Stimulated activated CD4-positive, alpha-beta T cell treated with anti-CD3 and anti-CD28 coated beads, TNF-alpha, amount 100 ng/mL, for 1 hour (primary cell): ENCODE results near the gene EXOC3L4.
"Not testable (repeated sequence)": the region's sequence is repeated elsewhere in the genome, so short reads cannot be mapped to it uniquely, and the experiment has no call there.

Experiments used
- DNase-seq, 3 donors: peaks; one replicate each; pipeline ENCODE4 v3.0.0-alpha.2; 2020; ENCODE audit warnings: low read depth in 3 of 3, low spot score in 1 of 3

EXOC3L4 gene

DNA sequence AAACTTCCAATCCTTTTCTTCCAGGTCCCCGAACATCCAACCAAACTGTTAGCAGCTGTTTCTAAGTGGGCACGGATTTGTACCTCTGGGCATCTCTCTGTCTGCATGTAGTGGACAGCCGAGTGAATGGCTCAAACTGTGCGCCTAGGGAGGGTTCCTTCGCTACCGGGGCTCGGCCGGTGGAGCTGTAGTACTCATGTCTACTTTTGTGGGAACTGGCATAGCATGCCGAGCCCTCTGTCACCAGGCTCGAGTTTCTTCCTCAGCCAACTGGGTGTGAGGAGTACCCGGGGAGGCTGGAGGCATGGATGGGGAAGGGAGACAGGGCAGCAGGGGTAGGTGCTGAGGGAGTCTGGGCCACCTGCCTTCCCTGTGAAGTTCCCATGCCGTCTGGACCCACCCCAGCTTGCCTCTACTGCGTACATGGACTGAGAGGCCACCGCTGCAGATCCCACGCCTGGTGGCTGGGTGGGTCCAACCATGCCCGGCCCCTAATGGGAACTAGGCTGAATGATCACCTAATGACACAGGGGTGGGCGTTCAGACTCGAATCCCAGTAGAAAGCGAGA is 51.7 kb downstream of the EXOC3L4 start:
- no peak for DNase-seq

DNA sequence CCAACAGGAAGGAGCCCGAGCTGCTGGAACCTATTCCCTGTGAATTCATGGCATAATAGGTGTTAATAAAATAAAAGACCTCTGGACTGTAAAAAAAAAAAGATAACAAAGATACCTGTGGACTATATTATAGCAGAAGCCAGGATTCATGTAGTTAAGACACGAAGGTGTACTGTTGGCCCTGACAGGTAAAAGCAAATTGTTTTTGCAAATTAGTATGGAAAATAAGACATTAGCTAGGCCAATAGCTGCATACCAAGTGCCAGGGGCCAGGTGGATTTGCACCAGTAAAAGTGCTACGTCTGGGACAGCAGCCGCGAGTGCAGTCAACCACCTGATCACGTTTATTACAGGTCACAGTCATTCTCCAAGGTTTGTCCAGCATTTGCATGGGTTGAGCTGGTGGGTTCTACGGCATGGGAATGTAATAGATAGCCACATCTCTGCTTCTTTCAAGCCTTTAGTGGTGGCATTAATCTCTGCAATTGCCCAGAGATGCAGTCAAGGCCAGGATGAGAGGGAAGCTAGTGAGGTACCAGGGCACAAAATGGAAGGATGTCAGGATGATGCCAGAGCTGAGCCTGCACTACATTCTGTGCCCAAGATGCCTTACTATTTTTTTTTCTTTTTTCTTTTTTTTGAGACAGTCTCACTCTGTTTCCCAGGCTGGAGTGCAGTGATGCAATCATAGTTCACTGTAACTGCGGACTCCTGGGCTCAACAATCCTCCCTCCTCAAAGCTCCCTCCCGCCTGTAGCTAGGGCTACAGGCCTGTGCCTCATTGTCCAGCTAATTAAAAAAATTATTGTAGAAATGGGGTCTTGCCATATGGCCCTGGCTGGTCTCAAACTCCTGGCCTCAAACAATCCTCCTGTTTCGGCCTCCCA is 55.1 kb downstream of the EXOC3L4 start:
- DNase-seq = no peak

DNA sequence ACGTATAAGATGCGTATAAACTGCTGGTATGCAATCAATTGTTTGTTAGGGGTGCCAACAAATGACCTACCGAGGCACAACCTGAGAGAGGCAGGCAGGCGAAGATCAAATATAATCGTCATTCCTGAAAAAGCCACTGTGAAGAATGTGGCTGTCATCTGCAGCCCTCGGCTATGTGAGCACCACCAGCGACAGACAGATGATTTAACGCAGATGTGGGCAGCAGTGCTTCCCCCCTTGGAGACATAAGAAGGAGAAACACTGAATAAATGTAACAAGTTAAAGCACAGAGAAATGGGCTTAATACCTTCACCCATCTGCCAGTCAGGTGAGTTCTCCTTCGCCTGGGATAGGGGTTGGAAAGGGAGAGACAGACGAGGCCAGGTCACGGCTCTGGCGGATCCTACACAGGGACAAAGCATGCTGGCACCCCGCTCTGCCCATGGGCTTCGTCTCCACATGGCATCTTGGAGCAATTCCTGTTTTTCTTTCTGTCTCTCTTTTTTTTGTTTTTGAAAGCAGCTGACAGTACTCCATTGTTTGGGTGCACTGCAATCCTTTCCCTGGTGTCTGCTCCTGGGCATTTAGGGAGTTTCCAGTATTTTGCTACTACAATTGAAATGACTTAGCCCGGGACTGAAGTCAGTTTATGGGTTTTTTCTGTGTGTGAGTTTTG is 56.9 kb downstream of the EXOC3L4 start:
- DNase-seq = no peak

DNA sequence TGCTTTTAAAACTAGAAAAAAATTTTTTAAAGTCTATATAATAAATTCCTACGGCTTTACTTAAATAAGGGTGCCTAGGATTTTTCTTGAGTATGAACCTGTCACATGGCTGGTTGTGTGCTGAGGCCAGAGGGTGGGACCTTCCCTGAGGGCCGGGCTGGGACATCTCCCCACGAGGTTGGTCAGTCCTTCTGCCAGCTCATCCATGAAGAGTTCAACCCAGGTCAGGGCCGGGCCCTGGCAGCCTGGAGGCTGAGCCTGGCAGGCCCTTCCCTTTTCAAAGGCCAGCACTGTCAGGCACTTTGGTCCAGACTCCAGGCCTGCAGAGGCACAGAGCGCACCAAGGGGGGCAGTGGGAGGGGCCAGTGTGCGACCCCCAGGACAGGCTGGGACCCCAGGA is 60.5 kb downstream of the EXOC3L4 start:
- no peak for DNase-seq

DNA sequence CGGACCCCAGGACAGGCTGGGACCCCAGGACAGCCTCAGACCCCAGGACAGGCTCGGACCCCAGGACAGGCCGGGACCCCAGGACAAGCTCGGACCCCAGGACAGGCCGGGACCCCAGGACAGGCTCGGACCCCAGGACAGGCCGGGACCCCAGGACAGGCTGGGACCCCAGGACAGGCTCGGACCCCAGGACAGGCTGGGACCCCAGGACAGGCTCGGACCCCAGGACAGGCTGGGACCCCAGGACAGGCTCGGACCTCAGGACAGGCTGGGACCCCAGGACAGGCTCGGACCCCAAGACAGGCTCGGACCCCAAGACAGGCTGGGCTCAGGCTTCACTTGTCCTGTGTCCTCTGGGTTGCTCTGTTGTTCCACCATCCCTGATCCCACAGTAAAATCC is 60.9 kb downstream of the EXOC3L4 start:
- DNase-seq = not testable (repeated sequence)

DNA sequence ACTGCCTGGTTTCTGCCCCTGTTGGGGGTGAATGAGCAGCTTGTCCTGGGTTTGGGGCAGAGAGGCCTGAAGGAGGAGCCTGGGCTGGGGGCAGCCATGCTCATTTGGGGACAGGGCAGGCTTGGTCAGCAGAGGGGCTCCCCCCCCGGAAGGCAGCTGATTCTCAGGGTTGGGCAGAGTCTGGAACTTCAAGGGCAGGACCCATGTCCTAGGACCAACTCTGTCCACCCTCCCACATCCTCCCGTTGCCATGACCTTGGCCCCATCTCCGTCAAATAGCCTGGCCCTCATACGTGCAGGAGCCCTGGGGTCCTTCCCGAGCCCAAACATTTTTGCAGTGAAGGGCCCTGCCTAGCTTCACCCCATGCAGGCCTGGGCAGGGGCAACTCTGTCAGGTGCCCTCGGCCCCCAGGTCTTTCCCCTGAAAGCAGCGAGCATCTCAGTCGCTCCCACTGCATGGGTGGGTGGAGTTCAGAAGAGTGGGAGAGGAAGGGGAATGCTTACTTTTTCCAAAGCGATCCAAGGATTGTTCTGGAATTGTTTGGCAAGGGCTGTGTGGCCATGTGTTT is 61.4 kb downstream of the EXOC3L4 start:
- no peak for DNase-seq

DNA sequence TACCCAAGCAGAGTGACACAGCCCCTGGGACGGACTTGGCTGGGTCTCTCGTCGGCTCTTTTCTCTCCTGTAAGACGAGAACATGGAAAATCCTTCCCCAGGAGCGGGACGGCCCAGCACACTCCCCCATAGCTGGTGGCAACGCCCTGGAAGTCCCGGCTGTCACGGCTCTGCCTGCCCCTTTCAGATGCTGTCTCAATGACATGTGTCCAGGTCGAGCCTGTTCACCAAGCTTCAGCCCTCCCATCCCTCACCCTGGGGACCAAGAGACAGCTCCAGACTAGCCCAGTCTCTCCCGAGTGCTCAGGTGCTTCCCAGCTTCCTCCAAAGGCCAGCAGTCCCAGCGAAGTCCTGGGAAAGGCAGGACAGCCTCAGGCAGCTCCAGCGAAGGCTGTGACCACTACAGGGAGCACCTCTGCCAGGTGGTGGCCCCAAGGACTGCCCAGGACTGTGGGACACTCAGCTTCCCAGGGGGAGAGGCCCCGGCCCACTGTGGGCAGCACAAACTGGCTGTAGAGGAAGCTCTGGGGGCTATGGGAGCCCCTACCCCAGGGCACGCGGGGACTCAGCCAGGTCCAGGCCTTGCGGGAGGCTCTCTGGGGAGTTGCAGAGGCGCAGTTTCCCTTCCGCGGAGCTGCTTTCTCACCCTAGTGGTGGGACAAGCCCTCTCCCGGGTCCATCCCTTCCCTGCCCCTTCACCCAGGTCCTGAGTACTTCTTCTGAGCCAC is 62.3 kb downstream of the EXOC3L4 start:
- no peak for DNase-seq

DNA sequence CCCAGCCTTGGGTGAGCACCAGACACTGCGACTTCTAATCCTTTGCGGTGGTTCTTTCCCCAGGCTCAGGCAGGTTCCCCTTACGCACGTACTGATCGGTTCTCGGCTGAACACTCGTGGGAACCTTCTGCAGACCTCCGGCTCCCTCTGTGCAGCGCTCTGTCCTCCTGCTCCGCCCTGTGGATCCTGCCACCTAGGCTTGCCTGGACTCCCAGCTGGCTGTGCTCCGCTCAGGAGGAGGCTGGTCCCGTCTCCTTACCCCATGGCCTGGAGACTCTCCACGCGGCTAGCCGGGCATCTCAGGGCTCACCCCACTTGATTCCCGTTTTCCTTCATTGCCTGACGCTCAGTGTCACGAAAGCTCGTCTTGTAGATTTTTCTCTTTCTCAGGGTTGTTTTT is 63.4 kb downstream of the EXOC3L4 start:
- DNase-seq = no peak

DNA sequence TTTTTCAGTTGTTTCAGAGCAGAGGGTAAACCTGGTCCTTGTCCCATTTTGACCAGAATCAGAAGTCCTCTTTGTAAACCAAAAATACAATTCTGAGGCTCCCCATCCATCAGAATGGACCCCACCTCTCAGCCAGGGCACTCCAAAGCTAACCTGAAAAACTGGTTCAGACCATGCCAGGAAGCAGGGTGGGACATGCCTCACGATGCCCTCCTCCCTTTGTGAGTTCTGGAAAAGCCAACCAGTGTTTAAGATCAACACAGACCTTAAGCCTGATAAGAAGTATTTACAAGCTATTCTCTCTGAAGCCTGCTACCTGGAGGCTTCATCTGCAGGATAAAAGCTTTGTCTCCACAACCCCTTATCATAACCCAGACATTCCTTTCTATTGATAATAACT is 64.2 kb downstream of the EXOC3L4 start:
- DNase-seq = no peak
